Stomach (tissue), 4 donors: ENCODE measurements around the gene TAF11.

ENCODE experiments used
- POLR2AphosphoS5 ChIP-seq, 3 donors: sonication (generic); formaldehyde crosslinking; IDR thresholded peaks; one replicate each; pipeline ENCODE4 v1.6.1; 2016; ENCODE audit warnings: antibody characterized with exemption in 3 of 3
- TF ChIP-seq, protein P1 (sequence below), 7 experiments: fragments of 450-650 bp in 4 of 7; fragments of 200-600 bp in 3 of 7; sonication (generic) in 3 of 7; IDR thresholded peaks; one replicate each; pipeline ENCODE4 v1.5.1; 2016 to 2019; ENCODE audit warnings: antibody characterized with exemption in 7 of 7, control low read depth in 2 of 7, mild to moderate bottlenecking in 1 of 7

DNA sequence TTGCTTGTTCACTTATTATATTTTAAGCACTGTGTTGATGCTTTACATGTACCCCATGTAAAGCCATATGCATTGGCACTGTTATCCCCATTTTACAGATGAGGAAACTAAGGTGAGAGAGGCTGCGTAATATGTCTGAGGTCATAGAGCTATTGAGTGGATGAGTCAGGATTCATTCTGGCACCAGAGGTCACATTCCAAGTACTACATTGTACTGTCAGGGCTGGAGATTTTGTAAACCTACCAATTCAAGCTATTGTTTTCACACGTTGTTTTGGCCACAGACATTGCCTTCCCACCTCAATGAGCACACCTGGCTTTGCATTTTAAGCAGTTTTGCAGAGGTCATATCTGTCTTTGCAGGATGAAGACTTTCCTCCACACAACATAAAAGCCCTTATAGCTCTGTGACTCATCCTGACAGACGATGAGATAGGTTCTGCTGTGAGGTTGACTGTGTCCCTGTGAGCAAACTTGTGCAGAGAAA lies 34.4 kb upstream of the TAF11 start:
- TF ChIP-seq, protein P1, sequence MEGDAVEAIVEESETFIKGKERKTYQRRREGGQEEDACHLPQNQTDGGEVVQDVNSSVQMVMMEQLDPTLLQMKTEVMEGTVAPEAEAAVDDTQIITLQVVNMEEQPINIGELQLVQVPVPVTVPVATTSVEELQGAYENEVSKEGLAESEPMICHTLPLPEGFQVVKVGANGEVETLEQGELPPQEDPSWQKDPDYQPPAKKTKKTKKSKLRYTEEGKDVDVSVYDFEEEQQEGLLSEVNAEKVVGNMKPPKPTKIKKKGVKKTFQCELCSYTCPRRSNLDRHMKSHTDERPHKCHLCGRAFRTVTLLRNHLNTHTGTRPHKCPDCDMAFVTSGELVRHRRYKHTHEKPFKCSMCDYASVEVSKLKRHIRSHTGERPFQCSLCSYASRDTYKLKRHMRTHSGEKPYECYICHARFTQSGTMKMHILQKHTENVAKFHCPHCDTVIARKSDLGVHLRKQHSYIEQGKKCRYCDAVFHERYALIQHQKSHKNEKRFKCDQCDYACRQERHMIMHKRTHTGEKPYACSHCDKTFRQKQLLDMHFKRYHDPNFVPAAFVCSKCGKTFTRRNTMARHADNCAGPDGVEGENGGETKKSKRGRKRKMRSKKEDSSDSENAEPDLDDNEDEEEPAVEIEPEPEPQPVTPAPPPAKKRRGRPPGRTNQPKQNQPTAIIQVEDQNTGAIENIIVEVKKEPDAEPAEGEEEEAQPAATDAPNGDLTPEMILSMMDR (IDR thresholded peaks at IDR 0.05), result no peak
- TF ChIP-seq POLR2AphosphoS5 (IDR thresholded peaks at IDR 0.05), result no peak
